BE2C (cell line): ENCODE measurements around the gene ZNF766.
"Not testable (repeated sequence)": the region's sequence is repeated elsewhere in the genome, so short reads cannot be mapped to it uniquely, and the experiment has no call there.

Experiments used
- DNase-seq: peaks from one replicate; pipeline ENCODE4 v3.0.0-alpha.2; 2020
- H3K27me3 ChIP-seq: fragments of 250-450 bp; sonication (Bioruptor Pico); 2 replicates; pipeline ENCODE4 v1.5.1; 2020; ENCODE audit warnings: mild to moderate bottlenecking
- H3K36me3 ChIP-seq: fragments of 250-450 bp; sonication (Bioruptor Pico); 2 replicates; pipeline ENCODE4 v1.5.1; 2020; ENCODE audit warnings: mild to moderate bottlenecking
- H3K4me1 ChIP-seq: fragments of 250-450 bp; sonication (Bioruptor Pico); 2 replicates; pipeline ENCODE4 v1.5.1; 2020
- H3K4me3 ChIP-seq: 2 replicates; pipeline ENCODE4 v1.5.1; 2011; ENCODE audit warnings: low read depth, low read length
- H3K9me3 ChIP-seq: fragments of 250-450 bp; sonication (Bioruptor Pico); 2 replicates; pipeline ENCODE4 v1.5.1; 2020
- CTCF ChIP-seq: IDR thresholded peaks from 2 replicates; pipeline ENCODE4 v1.5.1; 2012; ENCODE audit warnings: mild to moderate bottlenecking, low read depth, low read length

Gene ZNF766

GRCh38 chr19:52237197-52237596 lies 32.2 kb upstream of the ZNF766 start:
- no peaks in the 10 kb centered on the region for H3K27me3 ChIP-seq
- no peaks in the 10 kb centered on the region for H3K36me3 ChIP-seq
- no peak for DNase-seq
- no peaks in the 10 kb centered on the region for H3K9me3 ChIP-seq
- H3K4me1 ChIP-seq = no peaks in the 10 kb centered on the region
- H3K4me3 ChIP-seq = no peak overlapping the region
- no peak for TF ChIP-seq CTCF

- Histone ChIP-seq H3K4me1 (no peaks in the 10 kb centered on the region), H3K9me3 (no peaks in the 10 kb centered on the region), H3K4me3 (no peak overlapping the region), H3K36me3 (no peaks in the 10 kb centered on the region), H3K27me3 (no peaks in the 10 kb centered on the region)
- TF ChIP-seq CTCF = peak; percentile 88
- peak; percentile 43 for DNase-seq
Observed at GRCh38 chr19:52237771-52238400, 31.5 kb upstream of the ZNF766 start.

- no peak overlapping the region for H3K4me3 ChIP-seq
- no peak for TF ChIP-seq CTCF
- DNase-seq = no peak
- no peaks in the 10 kb centered on the region for H3K27me3 ChIP-seq
- H3K4me1 ChIP-seq = no peaks in the 10 kb centered on the region
- no peaks in the 10 kb centered on the region for H3K9me3 ChIP-seq
- H3K36me3 ChIP-seq = no peaks in the 10 kb centered on the region
Observed at GRCh38 chr19:52244021-52244420, 25.4 kb upstream of the ZNF766 start.

GRCh38 chr19:52248241-52248640 lies 21.1 kb upstream of the ZNF766 start:
- Histone ChIP-seq H3K9me3 (no peaks in the 10 kb centered on the region), H3K36me3 (no peaks in the 10 kb centered on the region), H3K27me3 (no peaks in the 10 kb centered on the region), H3K4me3 (no peak overlapping the region), H3K4me1 (no peaks in the 10 kb centered on the region)
- peak; percentile 54 for TF ChIP-seq CTCF
- peak; percentile 51 for DNase-seq

GRCh38 chr19:52258426-52258825 lies 11.0 kb upstream of the ZNF766 start:
- H3K9me3 ChIP-seq = no peaks in the 10 kb centered on the region

GRCh38 chr19:52265556-52265955 lies 3.8 kb upstream of the ZNF766 start:
- not testable (repeated sequence) for H3K36me3 ChIP-seq, H3K4me1 ChIP-seq, DNase-seq, H3K4me3 ChIP-seq, H3K9me3 ChIP-seq, H3K27me3 ChIP-seq

More at GRCh38 chr19:52258426-52258825, 11.0 kb upstream of the ZNF766 start:
- TF ChIP-seq CTCF = no peak
- no peak overlapping the region for H3K4me3 ChIP-seq
- no peaks in the 10 kb centered on the region for H3K36me3 ChIP-seq
- H3K27me3 ChIP-seq = no peaks in the 10 kb centered on the region
- no peaks in the 10 kb centered on the region for H3K4me1 ChIP-seq
- DNase-seq = no peak
